ES-I3 (cell line): ENCODE data around the gene SLC6A19.

Source experiments
- H3K36me3 ChIP-seq: 2 replicates; pipeline ENCODE4 v1.6.1; 2013; ENCODE audit warnings: mild to moderate bottlenecking, low read length, control low read depth, moderate library complexity; ENCODE audit not compliant: insufficient read depth
- H3K4me1 ChIP-seq: 2 replicates; pipeline ENCODE4 v1.6.1; 2013; ENCODE audit warnings: mild to moderate bottlenecking, control low read depth, low read length; ENCODE audit not compliant: insufficient read depth
- H3K9ac ChIP-seq: 2 replicates; pipeline ENCODE4 v1.6.1; 2013; ENCODE audit warnings: low read depth, mild to moderate bottlenecking, low read length, moderate library complexity
- H3K9me3 ChIP-seq: 2 replicates; pipeline ENCODE4 v1.6.1; 2013; ENCODE audit warnings: mild to moderate bottlenecking, low read length, moderate library complexity; ENCODE audit not compliant: control insufficient read depth, insufficient read depth

The SLC6A19 gene

DNA sequence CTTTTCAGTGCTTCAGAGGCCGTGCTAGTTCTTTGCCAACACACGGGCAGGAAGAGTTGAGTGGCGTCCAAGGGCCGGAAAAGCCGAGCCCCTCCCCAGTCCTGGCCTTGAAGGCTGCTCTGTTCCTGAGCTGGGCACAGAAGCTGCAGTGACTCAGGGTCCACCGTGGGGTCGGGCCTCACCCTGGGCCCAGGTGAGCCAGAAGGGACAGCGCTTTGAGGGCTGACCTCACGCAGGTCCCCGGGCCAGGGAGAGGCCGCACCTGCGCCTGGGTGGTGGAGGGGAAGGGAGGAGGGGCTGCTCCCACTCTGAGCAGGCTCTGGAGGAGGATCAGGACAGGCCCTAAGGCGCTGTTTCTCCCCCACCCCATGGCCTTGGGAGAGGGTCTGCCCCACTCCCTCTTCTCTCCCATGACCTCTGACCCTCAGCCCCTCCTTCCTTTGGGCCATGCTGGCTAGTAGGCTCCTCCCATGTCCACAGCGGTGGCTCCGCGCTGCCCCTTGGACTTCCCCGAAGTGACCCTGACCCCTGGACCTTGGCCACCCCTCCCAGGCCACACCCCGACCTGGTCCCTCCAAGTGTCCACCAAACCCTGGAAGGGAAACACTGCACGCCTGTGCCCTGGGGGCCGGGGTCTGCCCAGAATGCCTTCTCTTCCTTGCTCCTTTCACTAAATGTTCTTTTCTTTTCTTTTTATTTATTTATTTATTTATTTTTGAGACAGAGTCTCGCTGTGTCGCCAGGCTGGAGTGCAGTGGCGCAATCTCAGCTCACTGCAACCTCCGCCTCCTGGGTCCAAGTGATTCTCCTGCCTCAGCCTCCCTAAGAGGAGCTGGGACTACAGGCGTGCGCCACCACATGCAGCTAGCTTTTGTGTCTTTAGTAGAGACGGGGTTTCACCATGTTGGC lies 19.7 kb upstream of the SLC6A19 start:
- H3K36me3 ChIP-seq: no peaks in the 10 kb centered on the region
- no peaks in the 10 kb centered on the region for H3K9me3 ChIP-seq
- no peak overlapping the region for H3K9ac ChIP-seq
- no peaks in the 10 kb centered on the region for H3K4me1 ChIP-seq

DNA sequence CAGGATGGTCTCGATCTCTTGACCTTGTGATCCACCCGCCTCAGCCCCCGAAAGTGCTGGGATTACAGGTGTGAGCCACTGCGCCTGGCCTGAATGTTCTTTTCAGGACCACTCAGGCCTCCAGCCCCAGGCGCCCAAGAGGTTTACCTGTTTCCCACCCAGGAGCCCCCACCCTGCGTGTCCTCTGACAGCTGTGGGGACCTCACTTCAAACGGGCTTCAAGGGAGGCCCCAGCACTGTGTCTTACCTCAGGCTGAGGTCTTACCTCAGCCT lies 19.1 kb upstream of the SLC6A19 start:
- Histone ChIP-seq H3K4me1 (no peaks in the 10 kb centered on the region), H3K36me3 (no peaks in the 10 kb centered on the region), H3K9ac (no peak overlapping the region), H3K9me3 (no peaks in the 10 kb centered on the region)

DNA sequence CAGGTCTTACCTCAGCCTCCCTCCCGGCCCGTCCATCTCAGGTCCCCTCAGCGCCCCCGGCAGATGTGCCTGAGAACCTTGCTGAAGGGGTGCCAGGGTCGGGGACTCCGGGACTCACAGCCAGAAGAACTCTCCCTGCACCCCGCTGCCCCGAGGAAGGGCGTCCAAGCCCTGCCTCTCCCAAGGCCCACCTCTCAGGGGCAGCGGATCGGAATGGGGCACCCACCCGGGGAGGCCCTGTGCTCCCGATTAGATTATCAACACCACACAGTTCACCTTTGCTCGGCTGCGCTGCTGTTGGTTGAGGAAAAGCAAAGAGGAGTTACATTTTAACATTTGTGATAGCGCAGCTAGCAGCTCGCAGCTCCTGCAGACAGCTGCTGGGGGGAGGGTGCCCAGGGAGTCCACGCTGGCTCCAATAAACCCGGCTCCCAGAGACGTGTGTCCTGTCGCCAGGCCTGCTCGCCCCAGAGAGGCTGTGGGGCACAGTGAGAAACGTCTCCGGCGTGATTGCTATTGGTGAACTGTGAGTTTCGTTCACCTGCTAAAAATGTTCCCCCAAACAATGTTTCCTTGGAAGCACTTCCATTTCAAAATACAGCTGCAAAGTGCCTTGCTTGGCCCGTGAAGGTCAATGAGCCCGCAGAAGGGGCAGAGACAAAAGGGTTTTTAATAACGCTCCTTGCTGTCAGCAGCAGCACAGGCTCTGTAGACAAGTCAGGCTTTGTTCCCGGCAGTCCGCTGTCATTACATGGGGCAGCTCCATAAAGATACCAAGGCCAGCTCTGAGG lies 18.6 kb upstream of the SLC6A19 start:
- no peaks in the 10 kb centered on the region for H3K9me3 ChIP-seq
- no peaks in the 10 kb centered on the region for H3K36me3 ChIP-seq
- no peaks in the 10 kb centered on the region for H3K4me1 ChIP-seq
- H3K9ac ChIP-seq: no peak overlapping the region

DNA sequence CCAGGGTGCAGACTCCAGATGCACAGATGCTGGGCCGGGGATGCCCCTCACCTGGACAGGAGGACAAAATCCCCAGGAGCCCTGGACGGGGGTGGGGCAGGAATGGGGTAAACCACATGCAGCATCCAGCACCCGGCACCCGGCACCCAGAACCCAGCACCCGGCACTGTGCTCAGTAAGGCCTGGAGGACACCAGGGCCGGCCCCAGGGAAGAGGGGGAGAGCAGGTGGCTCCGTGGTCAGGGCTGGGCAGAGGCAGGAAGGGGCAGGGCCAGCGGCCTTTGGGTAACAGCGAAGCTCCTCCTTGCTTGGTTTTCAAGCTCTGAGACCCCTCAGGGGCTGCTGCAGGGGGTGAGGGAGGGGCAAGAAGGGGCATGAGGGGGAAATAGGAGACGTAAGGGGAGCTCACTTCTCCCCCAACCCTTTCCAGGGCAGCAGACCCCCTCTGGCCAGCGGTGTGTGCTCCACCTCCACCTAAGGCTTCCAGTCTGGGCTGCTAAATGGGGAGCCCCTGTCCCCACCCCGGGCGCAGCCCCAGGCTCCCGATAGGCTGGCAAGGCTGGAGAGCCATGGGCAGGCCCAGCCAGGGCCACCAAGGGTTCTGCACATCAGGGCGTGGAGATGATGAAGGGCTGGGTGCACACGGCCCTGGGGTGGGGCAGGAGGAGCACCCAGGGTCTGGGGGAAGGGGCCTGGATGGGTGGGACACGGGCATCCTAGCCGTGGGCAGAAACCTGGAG lies 17.8 kb upstream of the SLC6A19 start:
- Histone ChIP-seq H3K36me3 (no peaks in the 10 kb centered on the region), H3K4me1 (no peaks in the 10 kb centered on the region), H3K9me3 (no peaks in the 10 kb centered on the region), H3K9ac (no peak overlapping the region)

DNA sequence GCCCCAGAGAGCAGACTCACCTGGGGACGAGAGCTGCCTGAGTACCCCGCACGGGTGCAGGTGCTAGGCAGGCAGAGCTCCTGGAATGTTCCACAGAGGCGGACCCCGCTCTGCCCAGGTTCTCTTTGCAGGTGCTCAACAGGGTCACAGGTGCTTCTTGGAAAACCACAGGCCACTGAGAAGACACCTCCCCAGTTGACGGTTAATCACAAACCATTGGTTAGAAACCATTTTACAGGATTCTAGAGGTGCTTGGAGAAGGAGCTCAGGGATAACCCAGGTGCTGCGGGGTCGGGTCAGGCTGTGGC lies 17.3 kb upstream of the SLC6A19 start:
- H3K4me1 ChIP-seq: no peaks in the 10 kb centered on the region
- no peak overlapping the region for H3K9ac ChIP-seq
- H3K36me3 ChIP-seq: no peaks in the 10 kb centered on the region
- no peaks in the 10 kb centered on the region for H3K9me3 ChIP-seq

DNA sequence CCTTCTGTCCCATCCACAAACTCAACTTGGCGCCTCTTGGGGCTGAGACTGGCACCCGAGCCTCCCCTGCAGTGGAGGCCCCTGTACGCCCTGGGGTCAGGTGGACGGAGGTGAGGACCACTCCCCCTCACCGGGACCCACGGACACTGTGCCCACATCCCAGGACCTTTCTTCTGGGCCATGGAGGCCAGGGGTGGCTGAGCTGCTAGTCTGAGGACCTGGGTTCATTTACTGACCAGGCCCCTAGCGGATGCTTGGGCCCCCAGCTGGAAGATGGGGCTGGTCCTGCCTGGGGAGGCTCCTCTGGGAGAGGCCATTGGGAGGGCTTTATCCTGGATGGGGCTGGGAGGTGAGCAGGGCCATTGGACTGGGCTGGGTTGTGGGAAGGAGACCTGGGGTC lies 16.9 kb upstream of the SLC6A19 start:
- H3K9me3 ChIP-seq: no peaks in the 10 kb centered on the region
- no peak overlapping the region for H3K9ac ChIP-seq
- H3K36me3 ChIP-seq: no peaks in the 10 kb centered on the region
- H3K4me1 ChIP-seq: no peaks in the 10 kb centered on the region

DNA sequence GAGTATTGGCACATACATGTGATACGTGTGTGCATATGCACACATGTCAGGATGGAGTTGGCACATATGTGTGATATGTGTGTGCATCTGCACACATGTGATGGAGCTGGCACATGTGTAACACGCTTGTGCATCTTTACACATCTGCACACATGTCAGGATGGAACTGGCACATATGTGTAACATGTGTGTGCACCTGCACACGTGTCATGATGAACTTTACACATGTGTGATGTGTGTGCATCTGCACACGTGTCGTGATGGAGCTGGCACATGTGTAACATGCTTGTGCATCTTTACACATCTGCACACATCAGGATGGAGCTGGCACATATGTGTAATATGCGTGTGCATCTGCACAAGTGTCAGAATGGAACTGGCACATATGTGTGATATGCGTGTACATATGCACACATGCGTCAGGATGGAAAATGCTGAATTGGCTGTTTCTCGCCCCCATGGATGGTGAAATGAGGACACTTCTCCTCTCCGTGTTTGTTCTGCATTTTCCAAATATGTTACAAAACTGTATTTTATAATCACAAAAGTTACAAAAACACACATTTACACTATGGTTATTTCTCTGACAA lies 16.3 kb upstream of the SLC6A19 start:
- Histone ChIP-seq H3K4me1 (no peaks in the 10 kb centered on the region), H3K9me3 (no peaks in the 10 kb centered on the region), H3K9ac (no peak overlapping the region), H3K36me3 (no peaks in the 10 kb centered on the region)

DNA sequence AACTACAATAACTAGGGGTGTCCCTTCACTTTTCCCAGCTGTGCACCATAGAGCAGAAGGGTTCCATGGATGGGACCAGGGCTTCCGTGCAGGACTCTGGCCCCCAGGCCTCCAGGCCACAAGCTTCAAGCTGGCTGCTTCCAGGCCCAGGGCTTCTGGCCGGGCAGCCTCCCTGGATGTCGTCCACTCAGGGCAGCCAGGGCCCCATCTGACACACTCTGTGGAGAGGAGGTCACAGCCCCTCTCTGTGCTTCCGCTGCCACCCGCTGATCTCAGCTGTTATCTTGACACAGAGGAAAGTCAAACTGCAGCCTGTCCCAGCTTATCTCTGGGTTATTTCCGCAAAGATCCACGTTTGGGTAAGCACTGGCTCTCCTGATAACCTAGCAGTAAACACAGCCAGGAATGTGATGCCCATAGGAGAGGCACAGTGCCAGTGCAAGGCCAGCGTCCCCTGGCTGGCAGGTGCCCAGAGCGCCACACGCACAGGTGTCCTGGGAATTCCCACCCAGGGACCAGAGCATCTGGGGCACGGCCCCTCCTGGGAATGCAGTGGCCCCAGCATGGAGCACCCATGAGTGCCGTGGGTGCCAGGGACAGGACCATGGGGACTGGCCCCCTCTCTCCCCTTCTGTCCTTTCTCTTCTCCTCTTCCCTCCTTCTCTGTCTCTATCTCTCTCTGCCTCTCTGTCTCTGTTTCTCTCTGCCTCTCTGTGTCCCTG lies 15.6 kb upstream of the SLC6A19 start:
- Histone ChIP-seq H3K9ac (no peak overlapping the region), H3K4me1 (no peaks in the 10 kb centered on the region), H3K9me3 (no peaks in the 10 kb centered on the region), H3K36me3 (no peaks in the 10 kb centered on the region)

DNA sequence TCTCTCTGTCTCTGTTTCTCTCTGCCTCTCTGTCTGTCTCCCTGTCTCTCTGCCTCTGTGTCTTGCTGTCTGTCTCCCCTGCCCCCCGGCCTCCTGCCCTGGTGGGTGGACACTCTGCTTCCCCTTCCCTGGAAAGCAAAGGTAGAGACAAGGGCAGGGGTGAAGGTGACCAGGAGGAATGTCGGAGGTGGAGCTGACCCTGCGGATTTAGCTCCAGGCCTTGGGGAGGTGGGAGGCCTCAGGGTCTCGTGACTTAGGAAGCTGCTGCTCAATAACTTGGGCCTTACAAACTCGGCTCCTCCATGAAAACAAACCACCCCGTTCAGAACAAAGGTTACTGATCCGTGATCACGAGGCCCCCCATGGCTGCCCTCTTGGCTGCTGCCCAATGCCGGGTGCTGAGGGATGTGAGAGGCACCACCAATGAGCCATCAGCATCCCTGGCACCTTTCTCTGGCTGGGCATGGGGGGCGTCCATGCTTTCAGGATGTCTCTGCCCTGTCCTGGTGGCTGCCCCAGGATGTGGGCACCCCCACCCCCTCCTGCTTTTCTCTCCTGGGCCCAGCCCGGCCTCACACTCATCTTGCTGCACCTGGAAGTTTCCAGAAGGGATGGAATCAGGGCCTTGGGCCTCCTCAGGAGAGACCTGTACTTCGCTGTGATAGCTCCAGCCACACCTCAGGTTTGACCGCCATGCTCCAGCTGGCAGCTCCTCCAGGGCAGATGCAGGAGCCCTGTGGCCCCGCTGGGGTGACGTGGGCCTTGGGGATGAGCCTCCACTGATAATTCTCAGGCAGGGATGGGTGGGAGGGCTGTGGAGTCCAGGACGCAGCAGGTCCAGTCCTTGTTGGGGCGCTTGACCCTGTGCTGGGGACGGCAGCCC lies 14.8 kb upstream of the SLC6A19 start:
- H3K9me3 ChIP-seq: no peaks in the 10 kb centered on the region

GRCh38 chr5:1187234-1187949 lies 14.0 kb upstream of the SLC6A19 start:
- Histone ChIP-seq H3K4me1 (no peaks in the 10 kb centered on the region), H3K9ac (no peak overlapping the region)

More for the DNA sequence above, 14.8 kb upstream of the SLC6A19 start:
- Histone ChIP-seq H3K9ac (no peak overlapping the region), H3K4me1 (no peaks in the 10 kb centered on the region), H3K36me3 (no peaks in the 10 kb centered on the region)

GRCh38 chr5:1187950-1188334 lies 13.5 kb upstream of the SLC6A19 start:
- Histone ChIP-seq H3K4me1 (no peaks in the 10 kb centered on the region), H3K9me3 (no peaks in the 10 kb centered on the region), H3K9ac (no peak overlapping the region), H3K36me3 (no peaks in the 10 kb centered on the region)

More at GRCh38 chr5:1187234-1187949, 14.0 kb upstream of the SLC6A19 start:
- H3K36me3 ChIP-seq: no peaks in the 10 kb centered on the region
- H3K9me3 ChIP-seq: no peaks in the 10 kb centered on the region

DNA sequence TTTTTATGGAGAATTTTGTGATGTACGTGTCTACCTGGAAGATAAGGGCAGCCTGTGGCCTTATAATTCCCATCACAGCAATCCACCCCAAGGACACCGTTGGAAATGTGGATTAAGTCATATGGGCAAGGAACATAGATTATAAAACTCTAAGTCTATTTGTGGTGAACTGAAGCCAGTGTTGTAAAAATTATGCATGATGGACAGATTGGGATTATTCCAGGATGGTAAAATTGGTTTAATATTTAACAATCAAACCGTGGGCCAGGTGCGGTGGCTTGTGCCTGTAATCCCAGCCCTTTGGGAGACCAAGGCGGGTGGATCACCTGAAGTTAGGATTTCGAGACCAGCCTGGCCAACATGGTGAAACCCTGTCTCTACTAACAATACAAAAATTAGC lies 12.9 kb upstream of the SLC6A19 start:
- H3K36me3 ChIP-seq: no peaks in the 10 kb centered on the region
- no peak overlapping the region for H3K9ac ChIP-seq
- H3K9me3 ChIP-seq: no peaks in the 10 kb centered on the region
- H3K4me1 ChIP-seq: no peaks in the 10 kb centered on the region

DNA sequence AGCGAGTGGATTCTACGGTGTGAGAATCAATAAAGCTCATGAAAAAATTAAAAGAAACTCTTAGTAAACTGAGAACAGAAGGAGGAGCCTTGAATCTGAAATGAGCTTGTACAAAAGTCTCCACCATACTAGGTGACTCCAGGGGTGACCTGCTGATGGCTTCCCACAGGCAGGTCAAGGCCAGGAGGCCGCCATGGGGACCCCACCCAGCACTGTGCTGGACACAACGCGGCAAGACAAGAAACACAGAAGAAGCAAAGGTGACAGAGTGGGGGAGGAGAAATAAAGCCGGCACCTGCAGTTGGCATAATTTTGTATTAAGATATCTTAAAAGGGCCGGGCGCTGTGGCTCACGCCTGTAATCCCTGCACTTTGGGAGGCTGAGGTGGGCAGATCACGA lies 12.1 kb upstream of the SLC6A19 start:
- Histone ChIP-seq H3K4me1 (no peaks in the 10 kb centered on the region), H3K9ac (no peak overlapping the region), H3K9me3 (no peaks in the 10 kb centered on the region), H3K36me3 (no peaks in the 10 kb centered on the region)
